HUDEP-2 (cell line): ENCODE data around the gene KLHDC7B.

ENCODE experiments used
- DNase-seq, 76 experiments: peaks; one replicate each; lab custom pipeline; 2025; ENCODE audit not compliant: unreplicated experiment in 76 of 76; lab: John Stamatoyannopoulos, UW

Gene KLHDC7B

GRCh38 chr22:50546326-50547262 lies 895 bp downstream of the KLHDC7B start:
- DNase-seq, result no peak

DNA sequence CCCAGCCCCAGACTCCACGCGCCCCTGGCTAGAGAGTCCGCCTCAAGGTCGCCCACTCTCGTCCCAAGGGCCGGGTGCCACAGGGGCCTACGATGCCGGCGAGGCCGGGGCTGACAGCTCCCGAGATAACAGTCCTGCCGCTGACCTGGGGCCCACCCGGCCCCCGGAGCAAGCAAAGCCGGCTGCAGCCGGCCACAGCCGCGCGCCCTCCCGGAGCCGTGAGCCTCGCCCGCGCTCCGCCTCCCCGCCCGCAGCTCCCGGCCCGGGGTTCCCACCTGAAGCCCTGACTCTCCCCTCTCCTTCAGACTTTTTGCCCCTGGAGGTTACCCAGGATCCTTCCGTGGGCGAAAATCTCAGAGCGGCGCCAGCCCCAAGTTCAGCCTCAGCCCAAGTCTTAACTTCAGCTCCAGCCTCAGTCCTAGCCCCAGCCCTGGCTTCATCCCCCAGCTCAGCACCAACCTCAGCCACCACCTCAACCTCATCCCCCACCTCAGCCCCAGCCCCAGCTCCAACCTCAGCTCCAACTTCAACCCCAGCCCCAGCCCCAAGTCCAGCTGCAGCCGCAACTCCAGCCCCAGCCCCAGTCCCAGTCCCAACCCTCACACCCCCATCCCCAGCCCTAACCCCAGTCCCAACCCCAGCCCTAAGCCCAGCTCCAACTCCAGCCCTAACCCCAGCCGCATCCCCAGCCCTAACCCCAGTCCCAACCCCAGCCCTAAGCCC lies 1.7 kb downstream of the KLHDC7B start:
- no peak for DNase-seq

GRCh38 chr22:50548040-50548920 lies 2.6 kb downstream of the KLHDC7B start:
- DNase-seq, result no peak

GRCh38 chr22:50548921-50549790 lies 3.5 kb downstream of the KLHDC7B start:
- no peak for DNase-seq

DNA sequence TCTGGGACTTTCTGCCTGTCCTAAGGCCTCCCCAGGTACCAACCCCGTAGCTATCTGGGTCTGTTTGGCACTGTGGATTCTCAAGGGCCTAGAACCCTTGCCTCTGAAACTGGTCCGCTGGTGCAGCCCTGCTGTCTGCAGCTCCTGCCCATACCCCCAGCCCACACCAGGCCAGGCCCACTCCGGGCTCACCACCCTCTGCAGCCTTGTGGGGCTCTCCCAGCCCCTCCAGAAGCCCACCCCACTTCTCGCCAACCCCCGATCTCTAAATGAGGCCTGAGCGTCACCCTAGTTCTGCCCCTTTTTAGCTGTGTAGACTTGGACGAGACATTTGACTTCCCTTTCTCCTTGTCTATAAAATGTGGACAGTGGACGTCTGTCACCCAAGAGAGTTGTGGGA lies 4.7 kb downstream of the KLHDC7B start:
- no peak for DNase-seq

DNA sequence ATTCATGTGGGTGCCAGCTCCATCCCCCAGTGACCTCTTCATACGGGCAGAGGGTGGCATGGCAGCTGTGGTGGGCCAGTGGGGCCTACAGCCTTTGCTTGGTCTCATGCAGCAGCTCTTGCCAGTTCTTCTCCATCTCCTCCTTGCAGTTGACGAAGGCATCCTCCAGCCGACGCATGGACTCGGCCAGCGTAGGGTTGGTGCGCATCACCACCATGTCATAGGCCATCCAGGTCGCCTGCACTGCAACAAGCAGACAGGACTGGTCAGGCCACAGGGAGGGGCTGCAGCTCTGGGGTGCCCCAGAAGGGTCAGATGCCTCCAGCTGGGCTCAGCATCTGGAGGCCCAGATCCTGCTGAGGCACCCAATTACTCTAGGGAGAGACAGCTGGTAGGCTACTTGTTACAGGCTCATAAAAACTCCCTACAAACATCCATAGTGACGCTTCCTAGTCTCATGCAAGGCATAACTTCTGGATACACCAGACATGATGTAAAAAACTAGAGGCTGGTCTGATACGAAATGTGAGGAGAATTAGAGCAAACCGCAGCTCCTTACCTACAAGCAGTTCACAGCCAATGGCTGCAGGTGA lies 5.6 kb downstream of the KLHDC7B start:
- no peak for DNase-seq

GRCh38 chr22:50553310-50553709 lies 7.6 kb downstream of the KLHDC7B start:
- DNase-seq, result no peak

GRCh38 chr22:50556703-50557102 lies 11.0 kb downstream of the KLHDC7B start:
- no peak for DNase-seq

DNA sequence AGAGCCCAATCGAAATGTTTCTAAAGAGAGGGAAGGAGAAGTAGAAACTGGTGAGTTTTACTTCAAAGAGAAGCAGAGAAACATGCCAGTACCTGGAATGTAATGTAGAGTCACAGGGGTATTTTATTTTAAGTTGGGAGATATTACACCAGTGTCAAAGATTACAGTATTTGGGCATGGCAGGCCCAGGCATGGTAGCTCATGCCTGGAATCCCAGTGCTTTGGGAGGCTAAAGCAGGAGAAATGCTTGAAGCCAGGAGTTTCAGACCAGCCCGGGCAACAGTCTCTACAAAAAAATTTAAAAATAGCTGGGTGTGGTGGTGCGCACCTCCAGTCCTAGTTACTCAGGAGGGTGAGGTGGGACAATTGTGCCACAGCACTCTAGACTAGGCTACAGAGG lies 14.3 kb downstream of the KLHDC7B start:
- no peak for DNase-seq

- DNase-seq, result no peak
Measured at GRCh38 chr22:50561401-50562358, 16.0 kb downstream of the KLHDC7B start.

DNA sequence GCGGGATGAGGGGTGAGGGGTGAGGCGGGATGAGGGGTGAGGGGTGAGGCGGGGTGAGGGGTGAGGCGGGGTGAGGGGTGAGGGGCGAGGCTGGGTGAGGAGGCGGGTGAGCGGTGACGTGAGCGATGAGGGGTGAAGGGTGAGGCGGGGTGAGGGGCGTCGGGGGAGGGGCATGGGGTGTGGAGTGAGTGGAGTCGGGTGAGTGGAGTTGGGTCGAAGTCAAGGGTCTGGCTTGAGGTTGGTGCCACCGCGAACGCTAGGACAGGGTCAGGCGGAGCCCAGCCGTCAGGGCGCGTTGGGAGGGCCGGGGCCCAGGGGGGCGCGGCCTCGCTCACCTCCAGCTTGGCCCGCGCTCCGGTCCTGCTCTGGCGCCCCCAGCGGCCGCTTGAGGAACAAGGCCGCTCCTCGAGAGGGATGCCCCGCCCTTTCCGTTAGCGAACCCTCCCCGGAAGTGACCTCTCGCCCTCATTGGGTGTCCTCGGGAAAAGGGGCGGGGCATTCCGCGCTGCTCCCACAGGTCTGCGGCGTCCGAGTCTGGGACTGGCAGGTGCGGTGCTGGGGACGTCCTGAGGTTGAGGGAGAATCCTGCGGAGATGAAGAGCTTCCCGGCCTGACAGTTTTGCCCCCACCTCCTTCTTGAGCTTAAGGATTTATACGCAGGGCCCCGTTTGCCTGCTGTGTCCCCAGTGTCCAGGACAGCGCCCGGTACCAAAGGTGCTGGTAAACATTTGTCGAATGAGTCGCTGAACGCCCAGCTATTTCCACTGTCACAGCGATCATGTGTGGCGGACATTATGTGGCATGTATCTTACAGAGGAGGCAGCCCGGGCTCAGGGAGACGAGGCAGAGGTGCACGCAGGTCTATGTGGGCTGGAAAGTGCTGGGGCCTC lies 17.1 kb downstream of the KLHDC7B start, which contains the start of gene SYCE3:
TSS of gene SYCE3 (minus strand) at position 397 of the 890 bp plus-strand sequence. CDS start 6,514 bp downstream, outside the sequence.
- DNase-seq, result peak in 75 of 76 experiments; percentile 13 to 97 (median 92)

DNA sequence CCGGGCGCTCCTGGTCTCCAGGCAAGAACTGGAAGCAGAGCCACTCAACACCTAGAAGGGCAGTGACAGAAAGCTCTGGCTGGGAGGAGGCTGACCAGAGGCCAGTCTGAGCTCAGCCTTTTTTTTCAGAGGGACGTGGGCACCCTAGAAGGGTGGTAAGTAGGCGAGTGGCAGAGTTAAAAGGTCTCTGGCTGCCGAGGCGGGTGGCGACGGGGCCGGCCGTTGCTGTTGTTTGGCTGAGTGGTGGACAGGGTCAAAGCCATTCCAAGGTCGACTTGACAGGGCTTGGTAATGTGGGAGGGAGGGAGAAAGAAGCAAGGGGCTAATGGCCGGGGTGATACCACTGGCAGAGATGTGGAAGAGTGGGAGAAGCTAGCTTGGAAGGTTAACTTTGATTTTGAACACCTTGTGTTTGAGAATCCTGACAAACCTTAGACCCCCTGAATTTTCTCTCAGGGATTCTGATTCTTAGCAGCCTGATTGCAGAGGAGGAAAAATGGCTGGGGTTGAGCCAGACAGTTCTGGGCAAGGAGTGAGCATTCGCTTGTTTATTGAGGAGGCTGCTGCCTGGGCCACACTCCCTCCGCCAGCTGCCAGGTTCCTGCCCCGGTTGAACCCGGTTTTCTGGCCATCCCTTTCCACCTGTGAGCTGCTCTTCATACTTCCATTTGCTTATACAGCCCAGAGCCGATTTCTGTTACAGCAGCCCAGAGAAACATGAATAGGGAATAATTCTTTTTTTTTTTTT lies 17.9 kb downstream of the KLHDC7B start:
- DNase-seq, result no peak

GRCh38 chr22:50564289-50564688 lies 18.6 kb downstream of the KLHDC7B start:
- no peak for DNase-seq

- no peak for DNase-seq
Measured at GRCh38 chr22:50567721-50568252, 22.1 kb downstream of the KLHDC7B start.

DNA sequence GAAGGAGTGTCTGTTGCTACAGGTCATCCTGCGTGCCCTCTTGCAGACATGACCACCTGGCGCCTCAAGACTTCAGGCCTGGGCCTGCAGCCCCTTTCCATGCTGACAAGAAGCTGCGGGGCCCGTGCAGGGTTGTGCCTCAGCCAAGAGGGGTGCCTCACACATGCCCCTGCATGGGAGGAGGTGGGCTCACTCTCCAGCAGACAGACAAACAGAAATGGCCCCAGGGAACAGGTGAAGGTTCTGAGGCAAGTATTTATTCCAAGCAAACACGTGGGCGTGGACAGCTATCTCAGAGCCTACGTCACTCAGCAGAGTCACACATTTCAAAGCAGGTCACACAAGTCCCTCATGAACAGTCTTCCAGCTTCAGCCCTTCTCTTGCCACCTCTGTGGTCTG lies 22.9 kb downstream of the KLHDC7B start:
- no peak for DNase-seq

DNA sequence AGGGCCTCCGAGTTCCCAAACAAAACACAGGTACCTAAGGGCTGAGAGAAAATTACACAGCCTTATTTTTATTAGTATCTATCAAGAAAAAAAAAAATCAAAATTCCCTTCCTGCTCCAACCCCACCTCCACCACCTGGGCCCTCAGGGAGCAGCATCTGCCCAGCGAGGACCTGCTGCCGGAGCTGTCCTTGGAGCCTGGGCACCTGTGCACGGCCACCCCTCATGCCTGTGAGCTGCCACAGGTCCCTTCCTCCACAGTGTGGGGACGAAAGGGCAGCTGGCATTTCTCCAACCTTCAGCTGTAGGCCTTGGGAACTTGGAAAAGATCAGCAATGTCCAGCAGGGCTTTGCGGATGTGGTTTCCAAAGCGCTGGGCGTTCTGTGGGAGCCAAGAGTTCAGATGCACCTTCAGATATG lies 23.4 kb downstream of the KLHDC7B start:
- DNase-seq, result no peak
